CD14-positive monocyte (primary cell): ENCODE data around the gene ZNF212. TPM values are rescaled to one million over a fixed set of nuclear protein-coding genes. Genes with fewer than 3 reads are reported as not detected.

Experiments used
- DNase-seq, 3 donors: peaks; one replicate each; pipeline ENCODE4 v3.0.0-alpha.2; 2011 to 2022
- H2AFZ ChIP-seq: 2 replicates; pipeline ENCODE4 v1.6.0; 2012; ENCODE audit warnings: mild to moderate bottlenecking, low read depth, low read length, inconsistent platforms; ENCODE audit not compliant: insufficient read depth, poor library complexity, severe bottlenecking
- H3K27ac ChIP-seq, 2 donors: 1 replicate in 1 of 2; 2 replicates in 1 of 2; pipeline ENCODE4 v1.5.1; 2012 to 2013; ENCODE audit warnings: low read length in 2 of 2, control low read depth in 1 of 2, inconsistent platforms in 1 of 2, low read depth in 1 of 2, mild to moderate bottlenecking in 1 of 2
- H3K27me3 ChIP-seq, 2 donors: one replicate each; pipeline versions ENCODE4 v1.6.0 to v1.6.1; 2011 to 2013; ENCODE audit warnings: low read length in 2 of 2; ENCODE audit not compliant: control insufficient read depth in 2 of 2, insufficient read depth in 2 of 2
- H3K36me3 ChIP-seq, 2 donors: replicated peaks in 1 of 2; 1 replicate in 1 of 2; 2 replicates in 1 of 2; pipeline versions ENCODE4 v1.5.1 to v1.6.1; 2012 to 2013; ENCODE audit warnings: low read length in 2 of 2, control low read depth in 1 of 2, inconsistent platforms in 1 of 2, mild to moderate bottlenecking in 1 of 2; ENCODE audit not compliant: insufficient read depth in 2 of 2, control insufficient read depth in 1 of 2
- H3K4me1 ChIP-seq, 2 donors: 1 replicate in 1 of 2; 2 replicates in 1 of 2; pipeline versions ENCODE4 v1.5.1 to v1.6.1; 2012 to 2013; ENCODE audit warnings: low read length in 2 of 2, control low read depth in 1 of 2, inconsistent platforms in 1 of 2, mild to moderate bottlenecking in 1 of 2, moderate library complexity in 1 of 2; ENCODE audit not compliant: insufficient read depth in 2 of 2, control insufficient read depth in 1 of 2
- H3K4me2 ChIP-seq: replicated peaks from 2 replicates; pipeline ENCODE3; 2012; ENCODE audit warnings: low read length, moderate library complexity, mild to moderate bottlenecking; ENCODE audit not compliant: poor library complexity, severe bottlenecking; ENCODE audit errors: extremely low read depth
- H3K4me3 ChIP-seq, 3 experiments: fragments of 200-600 bp in 1 of 3; sonication (generic) in 1 of 3; replicated peaks in 1 of 3; 1 replicate in 2 of 3; 2 replicates in 1 of 3; pipeline ENCODE4 v1.5.1; 2011 to 2013; ENCODE audit warnings: low read length in 3 of 3, mild to moderate bottlenecking in 3 of 3, control low read depth in 2 of 3, low read depth in 2 of 3, inconsistent platforms in 1 of 3, moderate library complexity in 1 of 3
- H3K79me2 ChIP-seq: 2 replicates; pipeline ENCODE4 v1.6.0; 2012; ENCODE audit warnings: mild to moderate bottlenecking, control low read depth, inconsistent platforms, low read length, moderate library complexity; ENCODE audit not compliant: insufficient read depth
- H3K9ac ChIP-seq: 2 replicates; pipeline ENCODE4 v1.6.0; 2017; ENCODE audit warnings: low read length, mild to moderate bottlenecking; ENCODE audit not compliant: insufficient read depth, poor library complexity, severe bottlenecking
- H3K9me3 ChIP-seq, 2 donors: replicated peaks in 1 of 2; 1 replicate in 1 of 2; 2 replicates in 1 of 2; pipeline versions ENCODE4 v1.5.1 to v1.6.1; 2012 to 2013; ENCODE audit warnings: low read length in 2 of 2, control low read depth in 1 of 2; ENCODE audit not compliant: control insufficient read depth in 1 of 2, insufficient read depth in 1 of 2
- H4K20me1 ChIP-seq: 2 replicates; pipeline ENCODE4 v1.6.0; 2012; ENCODE audit warnings: mild to moderate bottlenecking, low read length, control low read depth, moderate library complexity; ENCODE audit not compliant: insufficient read depth
- H3K27ac Mint-ChIP-seq, 7 donors: one replicate each; pipeline ENCODE4 v1.8.0; 2020; ENCODE audit warnings: mild to moderate bottlenecking in 7 of 7, mixed read lengths in 7 of 7, moderate library complexity in 6 of 7, inconsistent platforms in 2 of 7
- H3K27me3 Mint-ChIP-seq, 3 donors: one replicate each; pipeline ENCODE4 v1.8.0; 2021 to 2022; ENCODE audit warnings: low read depth in 3 of 3, mild to moderate bottlenecking in 3 of 3, mixed read lengths in 3 of 3, moderate library complexity in 3 of 3, inconsistent platforms in 1 of 3
- H3K36me3 Mint-ChIP-seq, 2 donors: one replicate each; pipeline ENCODE4 v1.8.0; 2020; ENCODE audit warnings: mixed read lengths in 2 of 2, inconsistent platforms in 1 of 2, mild to moderate bottlenecking in 1 of 2
- H3K4me1 Mint-ChIP-seq: one replicate; pipeline ENCODE4 v1.8.0; 2020; ENCODE audit warnings: mild to moderate bottlenecking, mixed read lengths
- H3K4me3 Mint-ChIP-seq, 2 donors: one replicate each; pipeline ENCODE4 v1.8.0; 2020; ENCODE audit warnings: mild to moderate bottlenecking in 2 of 2, mixed read lengths in 2 of 2, moderate library complexity in 1 of 2
- H3K9me3 Mint-ChIP-seq, 7 donors: one replicate each; pipeline ENCODE4 v1.8.0; 2020 to 2022; ENCODE audit warnings: mixed read lengths in 7 of 7, mild to moderate bottlenecking in 6 of 7, moderate library complexity in 6 of 7, inconsistent platforms in 2 of 7
- CTCF ChIP-seq: fragments of 200-600 bp; IDR thresholded peaks from one replicate; pipeline ENCODE4 v1.8.0; 2022; ENCODE audit warnings: antibody characterized with exemption, mild to moderate bottlenecking
- WGBS: methylation state at CpG from one replicate; pipeline ENCODE4 v1.1.5; 2013; ENCODE audit warnings: missing lambda C conversion rate; ENCODE audit not compliant: insufficient coverage; 5-methylcytosine and 5-hydroxymethylcytosine counted together
- intact Hi-C, 2 donors: fragments of 100-400 bp; cut with micrococcal nuclease; formaldehyde crosslinking; loops; one replicate each; pipeline versions ENCODE4 v1.15.0 to v1.15.1; 2023
- polyA plus RNA-seq, 3 donors: library from polyadenylated mRNA; depleted of rRNA in 1 of 3; unstranded in 2 of 3; stranded (reverse) in 1 of 3; fragments of 300-500 nt in 2 of 3; fragments of >200 nt in 1 of 3; fragmentation: Illumina TruSeq in 2 of 3; gene quantifications; 1 replicate in 2 of 3; 2 replicates in 1 of 3; pipeline ENCODE4 v1.2.3, GENCODE V29; 2012 to 2021

The ZNF212 gene
- polyA plus RNA-seq, 3 donors: 1.6 to 5.9 (median 2.3) TPM

- H3K79me2 ChIP-seq: no peaks in the 10 kb centered on the region
- no peak overlapping the region for H3K4me2 ChIP-seq
- TF ChIP-seq CTCF: no peak
- Mint-ChIP-seq H3K27me3 (peaks cover 0 to 2% (median 2%) of the 10 kb centered on the region in 3 donors), H3K36me3 (peaks cover 80 to 96% of the 10 kb centered on the region in 2 donors), H3K27ac (no peak overlapping the region), H3K9me3 (peaks cover 0 to 11% (median 2%) of the 10 kb centered on the region in 7 donors), H3K4me3 (no peak overlapping the region), H3K4me1 (no peaks in the 10 kb centered on the region)
- H3K4me1 ChIP-seq: no peaks in the 10 kb centered on the region
- 94% methylated on average over 2 of the region's 10 CpGs for WGBS
- H3K4me3 ChIP-seq: no peak overlapping the region
- H3K27ac ChIP-seq: no peak overlapping the region
- peaks cover 65 to 87% of the 10 kb centered on the region in 2 donors for H3K36me3 ChIP-seq
- no peak overlapping the region for H3K9ac ChIP-seq
- H3K9me3 ChIP-seq: peaks cover 0 to 6% of the 10 kb centered on the region in 2 donors
- DNase-seq: no peak
- H4K20me1 ChIP-seq: no peaks in the 10 kb centered on the region
- intact Hi-C loops: no loop called here
- no peak overlapping the region for H2AFZ ChIP-seq
- H3K27me3 ChIP-seq: no peaks in the 10 kb centered on the region
Measured at GRCh38 chr7:149218469-149219420, 20.7 kb upstream of the ZNF212 start.

- no peak overlapping the region for H2AFZ ChIP-seq
- H3K4me2 ChIP-seq: no peak overlapping the region
- intact Hi-C loops: no loop called here
- no peak overlapping the region for H3K27ac ChIP-seq
- H3K79me2 ChIP-seq: no peaks in the 10 kb centered on the region
- H3K4me3 ChIP-seq: no peak overlapping the region
- Mint-ChIP-seq H3K27ac (peak overlapping the region in 1 of 7 donors; percentile 71), H3K27me3 (peaks cover 0 to 2% (median 0%) of the 10 kb centered on the region in 3 donors), H3K4me1 (no peaks in the 10 kb centered on the region), H3K4me3 (no peak overlapping the region), H3K9me3 (peaks cover 0 to 16% (median 4%) of the 10 kb centered on the region in 7 donors), H3K36me3 (peaks cover 75 to 94% of the 10 kb centered on the region in 2 donors)
- 100% methylated on average over 3 of the region's 6 CpGs for WGBS
- no peaks in the 10 kb centered on the region for H3K4me1 ChIP-seq
- no peak for DNase-seq
- H4K20me1 ChIP-seq: no peaks in the 10 kb centered on the region
- H3K9me3 ChIP-seq: peaks cover 0 to 8% of the 10 kb centered on the region in 2 donors
- H3K27me3 ChIP-seq: no peaks in the 10 kb centered on the region
- no peak overlapping the region for H3K9ac ChIP-seq
- TF ChIP-seq CTCF: no peak
- peaks cover 60 to 84% of the 10 kb centered on the region in 2 donors for H3K36me3 ChIP-seq
Measured at GRCh38 chr7:149220534-149220933, 18.9 kb upstream of the ZNF212 start.
